Measurements from ENCODE around the gene C4orf46.

- no peak for TF ChIP-seq CTCF (IDR thresholded peaks at IDR 0.05 in 4 of 5, conservative IDR thresholded peaks at IDR 0.05 in 1 of 5)
- TF ChIP-seq POLR2A (IDR thresholded peaks at IDR 0.05): no peak
Measured at GRCh38 chr4:158671665-158671914, at the start of gene C4orf46.
